WTC11 (cell line): ENCODE data around the gene ARMC2. TPM values are rescaled to one million over a fixed set of nuclear protein-coding genes. Genes with fewer than 3 reads are reported as not detected.

Experiments
- ATAC-seq: fragments of 200-7000 bp; cut with Tn5 transposase; 2 replicates; pipeline ENCODE4 v1.10.0; 2021; ENCODE audit warnings: mild to moderate bottlenecking, moderate library complexity
- CTCF ChIA-PET: fragments of 300-600 bp; sonication (Branson Sonifier 250); formaldehyde crosslinking; loops from one replicate; lab custom pipeline; 2021; ENCODE audit warnings: antibody characterized with exemption; lab: Charles Lee
- POLR2A ChIA-PET: fragments of 350-600 bp; sonication (Branson Sonifier 250); formaldehyde crosslinking; loops from one replicate; lab custom pipeline; 2021; ENCODE audit warnings: antibody characterized with exemption; lab: Charles Lee
- DNase-seq: peaks from one replicate; pipeline ENCODE4 v3.0.0; 2021; ENCODE audit warnings: low spot score
- H3K27ac Mint-ChIP-seq: 2 replicates; pipeline ENCODE4 v1.8.0; 2021; ENCODE audit warnings: mixed read lengths
- H3K27me3 Mint-ChIP-seq: 2 replicates; pipeline ENCODE4 v1.8.0; 2021; ENCODE audit warnings: low read depth, mild to moderate bottlenecking, moderate library complexity, mixed read lengths
- H3K36me3 Mint-ChIP-seq: 2 replicates; pipeline ENCODE4 v1.8.0; 2021; ENCODE audit warnings: mixed read lengths
- H3K4me1 Mint-ChIP-seq: 2 replicates; pipeline ENCODE4 v1.8.0; 2022; ENCODE audit warnings: mixed read lengths
- H3K4me3 Mint-ChIP-seq: 2 replicates; pipeline ENCODE4 v1.8.0; 2021; ENCODE audit warnings: mild to moderate bottlenecking, moderate library complexity, mixed read lengths
- H3K9me3 Mint-ChIP-seq: 2 replicates; pipeline ENCODE4 v1.8.0; 2021; ENCODE audit warnings: mixed read lengths
- CREM ChIP-seq: sonication (generic); formaldehyde crosslinking; IDR thresholded peaks from 2 replicates; pipeline ENCODE4 v1.8.1; 2022; ENCODE audit warnings: mild to moderate bottlenecking, missing genetic modification reagents, moderate library complexity
- ELF4 ChIP-seq: sonication (generic); formaldehyde crosslinking; IDR thresholded peaks from 2 replicates; pipeline ENCODE4 v1.8.1; 2022; ENCODE audit warnings: low read depth, mild to moderate bottlenecking, moderate library complexity, missing genetic modification reagents
- ETV6 ChIP-seq: sonication (generic); formaldehyde crosslinking; IDR thresholded peaks from 2 replicates; pipeline ENCODE4 v1.8.1; 2022; ENCODE audit warnings: mild to moderate bottlenecking, missing genetic modification reagents
- FOXP1 ChIP-seq: sonication (generic); formaldehyde crosslinking; IDR thresholded peaks from 2 replicates; pipeline ENCODE4 v1.8.0; 2022; ENCODE audit warnings: missing genetic modification reagents, mild to moderate bottlenecking, moderate library complexity, borderline replicate concordance
- GRHL2 ChIP-seq: fragments of 250-450 bp; sonication (Bioruptor Pico); IDR thresholded peaks from 2 replicates; pipeline ENCODE4 v1.8.0; 2022; ENCODE audit warnings: mild to moderate bottlenecking, moderate library complexity; ENCODE audit not compliant: insufficient replicate concordance, severe bottlenecking
- IRF2 ChIP-seq: sonication (generic); formaldehyde crosslinking; IDR thresholded peaks from 2 replicates; pipeline ENCODE4 v1.8.0; 2022; ENCODE audit warnings: low read depth, missing genetic modification reagents, borderline replicate concordance
- KAT7 ChIP-seq: sonication (generic); formaldehyde crosslinking; IDR thresholded peaks from 2 replicates; pipeline ENCODE4 v1.8.1; 2023; ENCODE audit warnings: missing genetic modification reagents, mild to moderate bottlenecking, borderline replicate concordance
- NFATC4 ChIP-seq: fragments of 250-450 bp; sonication (Bioruptor Pico); IDR thresholded peaks from 2 replicates; pipeline ENCODE4 v1.9.0; 2021; ENCODE audit warnings: mild to moderate bottlenecking
- NR3C1 ChIP-seq: sonication (generic); formaldehyde crosslinking; conservative IDR thresholded peaks from 2 replicates; pipeline ENCODE4 v1.8.1; 2023; ENCODE audit warnings: low read depth, mild to moderate bottlenecking, missing genetic modification reagents
- PRRX2 ChIP-seq: fragments of 250-450 bp; sonication (Bioruptor Pico); IDR thresholded peaks from 2 replicates; pipeline ENCODE4 v1.8.0; 2021; ENCODE audit warnings: mild to moderate bottlenecking
- RORB ChIP-seq: fragments of 250-450 bp; sonication (Bioruptor Pico); IDR thresholded peaks from 2 replicates; pipeline ENCODE4 v1.9.0; 2021; ENCODE audit warnings: mild to moderate bottlenecking
- ZNF532 ChIP-seq: fragments of 250-450 bp; sonication (Bioruptor Pico); IDR thresholded peaks from 2 replicates; pipeline ENCODE4 v1.9.0; 2021; ENCODE audit warnings: mild to moderate bottlenecking, borderline replicate concordance
- total RNA-seq: library from RNA; stranded (reverse); gene quantifications from 3 replicates; pipeline ENCODE4 v1.2.3, GENCODE V29; 2021
- TF ChIP-seq, protein P1 (sequence below): sonication (generic); formaldehyde crosslinking; IDR thresholded peaks from 2 replicates; pipeline ENCODE4 v1.8.0; 2022; ENCODE audit warnings: mild to moderate bottlenecking, missing genetic modification reagents
- TF ChIP-seq, protein P2 (sequence below): fragments of 250-450 bp; sonication (Bioruptor Pico); IDR thresholded peaks from 2 replicates; pipeline ENCODE4 v1.9.0; 2021; ENCODE audit warnings: mild to moderate bottlenecking
- TF ChIP-seq, protein P3 (sequence below): fragments of 250-450 bp; sonication (Bioruptor Pico); IDR thresholded peaks from 2 replicates; pipeline ENCODE4 v1.9.0; 2021; ENCODE audit warnings: moderate library complexity, mild to moderate bottlenecking, inconsistent platforms, borderline replicate concordance
- TF ChIP-seq, protein P4 (sequence below): sonication (generic); formaldehyde crosslinking; IDR thresholded peaks from 2 replicates; pipeline ENCODE4 v1.8.1; 2023; ENCODE audit warnings: mild to moderate bottlenecking, missing genetic modification reagents, moderate library complexity
- TF ChIP-seq, protein P5 (sequence below): sonication (generic); formaldehyde crosslinking; conservative IDR thresholded peaks from 2 replicates; pipeline ENCODE4 v1.8.1; 2022; ENCODE audit warnings: mild to moderate bottlenecking, missing genetic modification reagents
- TF ChIP-seq, protein P6 (sequence below): fragments of 250-450 bp; sonication (Bioruptor Pico); IDR thresholded peaks from 2 replicates; pipeline ENCODE4 v1.9.0; 2021; ENCODE audit warnings: mild to moderate bottlenecking
- TF ChIP-seq, protein P7 (sequence below): sonication (generic); formaldehyde crosslinking; IDR thresholded peaks from 2 replicates; pipeline ENCODE4 v1.8.1; 2022; ENCODE audit warnings: mild to moderate bottlenecking, missing genetic modification reagents, moderate library complexity, borderline replicate concordance
- TF ChIP-seq, protein P8 (sequence below): sonication (generic); formaldehyde crosslinking; IDR thresholded peaks from 2 replicates; pipeline ENCODE4 v1.8.0; 2022; ENCODE audit warnings: mild to moderate bottlenecking, missing genetic modification reagents

The ARMC2 gene
- total RNA-seq, 1 experiment from 2014 or later, result 5.2 TPM

DNA sequence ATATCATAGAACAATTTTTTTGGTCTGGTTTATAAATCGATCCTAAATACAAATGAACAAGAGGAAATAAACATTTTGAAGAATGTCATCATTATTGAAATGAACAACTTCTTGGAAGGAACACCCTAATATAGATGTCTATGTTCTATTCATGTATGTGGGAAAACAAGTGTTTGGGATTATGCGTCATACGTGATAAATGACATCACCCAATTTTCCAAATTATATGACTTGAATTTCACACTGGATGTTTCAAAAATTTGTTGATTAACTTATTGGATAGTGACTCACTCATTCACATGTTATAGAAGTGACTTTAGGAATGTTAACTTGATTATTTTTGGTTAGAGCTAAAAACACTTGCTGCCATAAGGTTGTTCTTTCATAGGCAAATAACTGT is 18.6 kb downstream of the ARMC2 start:
- no peak for ATAC-seq
- no peaks in the 10 kb centered on the region for H3K36me3 Mint-ChIP-seq
- H3K9me3 Mint-ChIP-seq, result no peaks in the 10 kb centered on the region
- ChIA-PET POLR2A (no interaction called here), CTCF (no interaction called here)
- H3K27me3 Mint-ChIP-seq, result no peaks in the 10 kb centered on the region
- no peak overlapping the region for H3K4me3 Mint-ChIP-seq
- H3K4me1 Mint-ChIP-seq, result peaks cover 17% of the 10 kb centered on the region
- no peak for DNase-seq
- H3K27ac Mint-ChIP-seq, result no peak overlapping the region
- no peak for TF ChIP-seq GRHL2 (CRISPR knock-in tag)
- no peak for TF ChIP-seq ETV6 (CRISPR knock-in tag)
- no peak for TF ChIP-seq KAT7 (CRISPR knock-in tag)
- TF ChIP-seq, protein P1, sequence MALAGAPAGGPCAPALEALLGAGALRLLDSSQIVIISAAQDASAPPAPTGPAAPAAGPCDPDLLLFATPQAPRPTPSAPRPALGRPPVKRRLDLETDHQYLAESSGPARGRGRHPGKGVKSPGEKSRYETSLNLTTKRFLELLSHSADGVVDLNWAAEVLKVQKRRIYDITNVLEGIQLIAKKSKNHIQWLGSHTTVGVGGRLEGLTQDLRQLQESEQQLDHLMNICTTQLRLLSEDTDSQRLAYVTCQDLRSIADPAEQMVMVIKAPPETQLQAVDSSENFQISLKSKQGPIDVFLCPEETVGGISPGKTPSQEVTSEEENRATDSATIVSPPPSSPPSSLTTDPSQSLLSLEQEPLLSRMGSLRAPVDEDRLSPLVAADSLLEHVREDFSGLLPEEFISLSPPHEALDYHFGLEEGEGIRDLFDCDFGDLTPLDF, result no peak
- TF ChIP-seq, protein P2, sequence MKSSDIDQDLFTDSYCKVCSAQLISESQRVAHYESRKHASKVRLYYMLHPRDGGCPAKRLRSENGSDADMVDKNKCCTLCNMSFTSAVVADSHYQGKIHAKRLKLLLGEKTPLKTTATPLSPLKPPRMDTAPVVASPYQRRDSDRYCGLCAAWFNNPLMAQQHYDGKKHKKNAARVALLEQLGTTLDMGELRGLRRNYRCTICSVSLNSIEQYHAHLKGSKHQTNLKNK, result no peak
- TF ChIP-seq, protein P3, sequence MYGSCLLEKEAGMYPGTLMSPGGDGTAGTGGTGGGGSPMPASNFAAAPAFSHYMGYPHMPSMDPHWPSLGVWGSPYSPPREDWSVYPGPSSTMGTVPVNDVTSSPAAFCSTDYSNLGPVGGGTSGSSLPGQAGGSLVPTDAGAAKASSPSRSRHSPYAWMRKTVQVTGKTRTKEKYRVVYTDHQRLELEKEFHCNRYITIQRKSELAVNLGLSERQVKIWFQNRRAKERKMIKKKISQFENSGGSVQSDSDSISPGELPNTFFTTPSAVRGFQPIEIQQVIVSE (CRISPR knock-in tag), result no peak
- TF ChIP-seq, protein P4, sequence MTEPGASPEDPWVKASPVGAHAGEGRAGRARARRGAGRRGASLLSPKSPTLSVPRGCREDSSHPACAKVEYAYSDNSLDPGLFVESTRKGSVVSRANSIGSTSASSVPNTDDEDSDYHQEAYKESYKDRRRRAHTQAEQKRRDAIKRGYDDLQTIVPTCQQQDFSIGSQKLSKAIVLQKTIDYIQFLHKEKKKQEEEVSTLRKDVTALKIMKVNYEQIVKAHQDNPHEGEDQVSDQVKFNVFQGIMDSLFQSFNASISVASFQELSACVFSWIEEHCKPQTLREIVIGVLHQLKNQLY (CRISPR knock-in tag), result no peak
- TF ChIP-seq, protein P5, sequence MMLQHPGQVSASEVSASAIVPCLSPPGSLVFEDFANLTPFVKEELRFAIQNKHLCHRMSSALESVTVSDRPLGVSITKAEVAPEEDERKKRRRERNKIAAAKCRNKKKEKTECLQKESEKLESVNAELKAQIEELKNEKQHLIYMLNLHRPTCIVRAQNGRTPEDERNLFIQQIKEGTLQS (CRISPR knock-in tag), result no peak
- no peak for TF ChIP-seq FOXP1 (CRISPR knock-in tag)
- TF ChIP-seq ELF4, result no peak
- no peak for TF ChIP-seq PRRX2 (CRISPR knock-in tag)
- TF ChIP-seq RORB (CRISPR knock-in tag), result no peak
- no peak for TF ChIP-seq NR3C1 (CRISPR knock-in tag)
- no peak for TF ChIP-seq CREM (CRISPR knock-in tag)
- TF ChIP-seq NFATC4, result no peak
- TF ChIP-seq, protein P6, sequence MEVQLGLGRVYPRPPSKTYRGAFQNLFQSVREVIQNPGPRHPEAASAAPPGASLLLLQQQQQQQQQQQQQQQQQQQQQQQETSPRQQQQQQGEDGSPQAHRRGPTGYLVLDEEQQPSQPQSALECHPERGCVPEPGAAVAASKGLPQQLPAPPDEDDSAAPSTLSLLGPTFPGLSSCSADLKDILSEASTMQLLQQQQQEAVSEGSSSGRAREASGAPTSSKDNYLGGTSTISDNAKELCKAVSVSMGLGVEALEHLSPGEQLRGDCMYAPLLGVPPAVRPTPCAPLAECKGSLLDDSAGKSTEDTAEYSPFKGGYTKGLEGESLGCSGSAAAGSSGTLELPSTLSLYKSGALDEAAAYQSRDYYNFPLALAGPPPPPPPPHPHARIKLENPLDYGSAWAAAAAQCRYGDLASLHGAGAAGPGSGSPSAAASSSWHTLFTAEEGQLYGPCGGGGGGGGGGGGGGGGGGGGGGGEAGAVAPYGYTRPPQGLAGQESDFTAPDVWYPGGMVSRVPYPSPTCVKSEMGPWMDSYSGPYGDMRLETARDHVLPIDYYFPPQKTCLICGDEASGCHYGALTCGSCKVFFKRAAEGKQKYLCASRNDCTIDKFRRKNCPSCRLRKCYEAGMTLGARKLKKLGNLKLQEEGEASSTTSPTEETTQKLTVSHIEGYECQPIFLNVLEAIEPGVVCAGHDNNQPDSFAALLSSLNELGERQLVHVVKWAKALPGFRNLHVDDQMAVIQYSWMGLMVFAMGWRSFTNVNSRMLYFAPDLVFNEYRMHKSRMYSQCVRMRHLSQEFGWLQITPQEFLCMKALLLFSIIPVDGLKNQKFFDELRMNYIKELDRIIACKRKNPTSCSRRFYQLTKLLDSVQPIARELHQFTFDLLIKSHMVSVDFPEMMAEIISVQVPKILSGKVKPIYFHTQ, result no peak
- TF ChIP-seq, protein P7, sequence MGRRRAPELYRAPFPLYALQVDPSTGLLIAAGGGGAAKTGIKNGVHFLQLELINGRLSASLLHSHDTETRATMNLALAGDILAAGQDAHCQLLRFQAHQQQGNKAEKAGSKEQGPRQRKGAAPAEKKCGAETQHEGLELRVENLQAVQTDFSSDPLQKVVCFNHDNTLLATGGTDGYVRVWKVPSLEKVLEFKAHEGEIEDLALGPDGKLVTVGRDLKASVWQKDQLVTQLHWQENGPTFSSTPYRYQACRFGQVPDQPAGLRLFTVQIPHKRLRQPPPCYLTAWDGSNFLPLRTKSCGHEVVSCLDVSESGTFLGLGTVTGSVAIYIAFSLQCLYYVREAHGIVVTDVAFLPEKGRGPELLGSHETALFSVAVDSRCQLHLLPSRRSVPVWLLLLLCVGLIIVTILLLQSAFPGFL (CRISPR knock-in tag), result no peak
- TF ChIP-seq IRF2, result no peak
- TF ChIP-seq, protein P8, sequence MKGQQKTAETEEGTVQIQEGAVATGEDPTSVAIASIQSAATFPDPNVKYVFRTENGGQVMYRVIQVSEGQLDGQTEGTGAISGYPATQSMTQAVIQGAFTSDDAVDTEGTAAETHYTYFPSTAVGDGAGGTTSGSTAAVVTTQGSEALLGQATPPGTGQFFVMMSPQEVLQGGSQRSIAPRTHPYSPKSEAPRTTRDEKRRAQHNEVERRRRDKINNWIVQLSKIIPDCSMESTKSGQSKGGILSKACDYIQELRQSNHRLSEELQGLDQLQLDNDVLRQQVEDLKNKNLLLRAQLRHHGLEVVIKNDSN (CRISPR knock-in tag), result no peak
- TF ChIP-seq ZNF532, result no peak
